Measurements from ENCODE around the gene RAI2. TPM values are rescaled to one million over a fixed set of nuclear protein-coding genes. Genes with fewer than 3 reads are reported as not detected.

RAI2 gene
- total RNA-seq, 2 donors from 2014 or later = 1.7 to 4.8 TPM

- TF ChIP-seq, protein P1, sequence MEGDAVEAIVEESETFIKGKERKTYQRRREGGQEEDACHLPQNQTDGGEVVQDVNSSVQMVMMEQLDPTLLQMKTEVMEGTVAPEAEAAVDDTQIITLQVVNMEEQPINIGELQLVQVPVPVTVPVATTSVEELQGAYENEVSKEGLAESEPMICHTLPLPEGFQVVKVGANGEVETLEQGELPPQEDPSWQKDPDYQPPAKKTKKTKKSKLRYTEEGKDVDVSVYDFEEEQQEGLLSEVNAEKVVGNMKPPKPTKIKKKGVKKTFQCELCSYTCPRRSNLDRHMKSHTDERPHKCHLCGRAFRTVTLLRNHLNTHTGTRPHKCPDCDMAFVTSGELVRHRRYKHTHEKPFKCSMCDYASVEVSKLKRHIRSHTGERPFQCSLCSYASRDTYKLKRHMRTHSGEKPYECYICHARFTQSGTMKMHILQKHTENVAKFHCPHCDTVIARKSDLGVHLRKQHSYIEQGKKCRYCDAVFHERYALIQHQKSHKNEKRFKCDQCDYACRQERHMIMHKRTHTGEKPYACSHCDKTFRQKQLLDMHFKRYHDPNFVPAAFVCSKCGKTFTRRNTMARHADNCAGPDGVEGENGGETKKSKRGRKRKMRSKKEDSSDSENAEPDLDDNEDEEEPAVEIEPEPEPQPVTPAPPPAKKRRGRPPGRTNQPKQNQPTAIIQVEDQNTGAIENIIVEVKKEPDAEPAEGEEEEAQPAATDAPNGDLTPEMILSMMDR (IDR thresholded peaks at IDR 0.05) = no peak
- Histone ChIP-seq H3K27me3 (no peaks in the 10 kb centered on the region), H3K9me3 (no peaks in the 10 kb centered on the region), H3K9ac (ENCODE audit: low read depth in 2 of 2, low read length in 2 of 2) (no peak overlapping the region), H3K4me3 (no peak overlapping the region), H3K27ac (no peak overlapping the region), H3K36me3 (no peaks in the 10 kb centered on the region), H3K4me1 (no peaks in the 10 kb centered on the region)
- intact Hi-C loops (cut with DNase I) = no loop called here
- DNase-seq = no peak
Observed at GRCh38 chrX:17813277-17813676, 47.8 kb downstream of the RAI2 start.

GRCh38 chrX:17812763-17813162, 48.3 kb downstream of the RAI2 start:
- Histone ChIP-seq H3K4me1 (no peaks in the 10 kb centered on the region), H3K4me3 (no peak overlapping the region), H3K9ac (ENCODE audit: low read depth in 2 of 2, low read length in 2 of 2) (no peak overlapping the region), H3K36me3 (no peaks in the 10 kb centered on the region), H3K27me3 (no peaks in the 10 kb centered on the region), H3K9me3 (no peaks in the 10 kb centered on the region), H3K27ac (no peak overlapping the region)
- DNase-seq = no peak
- TF ChIP-seq, protein P1 (IDR thresholded peaks at IDR 0.05) = peak; percentile 43
- intact Hi-C loops (cut with DNase I) = no loop called here

GRCh38 chrX:17809984-17810383, 51.1 kb downstream of the RAI2 start:
- no peak for DNase-seq
- Histone ChIP-seq H3K4me3 (no peak overlapping the region), H3K36me3 (no peaks in the 10 kb centered on the region), H3K27me3 (no peaks in the 10 kb centered on the region), H3K27ac (no peak overlapping the region), H3K9me3 (no peaks in the 10 kb centered on the region), H3K9ac (ENCODE audit: low read depth in 2 of 2, low read length in 2 of 2) (no peak overlapping the region), H3K4me1 (no peaks in the 10 kb centered on the region)
- TF ChIP-seq, protein P1 (IDR thresholded peaks at IDR 0.05) = no peak
- intact Hi-C loops (cut with DNase I) = no loop called here

DNA sequence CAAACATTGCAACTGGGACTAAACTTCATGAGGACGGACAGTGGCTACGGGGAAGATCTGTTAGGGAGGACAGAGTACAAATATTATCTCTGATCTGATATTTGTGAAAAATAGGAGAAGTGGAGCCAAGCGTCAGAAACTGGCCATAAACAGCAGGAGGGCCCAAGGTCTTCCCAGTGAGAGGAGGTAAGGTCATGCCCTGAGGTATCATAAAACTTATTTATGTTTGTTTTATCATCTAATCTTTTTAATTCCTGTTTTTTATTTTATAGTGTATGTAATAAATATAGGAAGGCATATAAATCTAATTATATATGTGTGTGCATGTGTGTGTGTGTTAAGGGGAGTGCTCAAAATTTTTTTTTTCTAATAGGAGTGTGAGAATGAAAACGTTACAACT, 51.8 kb downstream of the RAI2 start:
- H3K27me3 ChIP-seq = no peaks in the 10 kb centered on the region
- TF ChIP-seq, protein P1 (IDR thresholded peaks at IDR 0.05) = no peak
- no peaks in the 10 kb centered on the region for H3K4me1 ChIP-seq
- no peaks in the 10 kb centered on the region for H3K36me3 ChIP-seq
- intact Hi-C loops (cut with DNase I) = no loop called here
- no peak overlapping the region for H3K27ac ChIP-seq
- no peak overlapping the region for H3K9ac ChIP-seq (ENCODE audit: low read depth in 2 of 2, low read length in 2 of 2)
- H3K4me3 ChIP-seq = no peak overlapping the region
- no peak for DNase-seq
- H3K9me3 ChIP-seq = no peaks in the 10 kb centered on the region

GRCh38 chrX:17805120-17805519, 56.0 kb downstream of the RAI2 start:
- H3K36me3 ChIP-seq = no peaks in the 10 kb centered on the region
- no peak overlapping the region for H3K9ac ChIP-seq (ENCODE audit: low read depth in 2 of 2, low read length in 2 of 2)
- H3K27ac ChIP-seq = no peak overlapping the region
- intact Hi-C loops (cut with DNase I) = no loop called here
- no peaks in the 10 kb centered on the region for H3K9me3 ChIP-seq
- no peak overlapping the region for H3K4me3 ChIP-seq
- TF ChIP-seq, protein P1 (IDR thresholded peaks at IDR 0.05) = no peak
- no peak for DNase-seq
- H3K4me1 ChIP-seq = no peaks in the 10 kb centered on the region
- no peaks in the 10 kb centered on the region for H3K27me3 ChIP-seq

- intact Hi-C loops (cut with DNase I) = no loop called here
- no peak for DNase-seq
Observed at GRCh38 chrX:17803449-17803848, 57.6 kb downstream of the RAI2 start.

More at GRCh38 chrX:17803449-17803848, 57.6 kb downstream of the RAI2 start:
- TF ChIP-seq, protein P1 (IDR thresholded peaks at IDR 0.05) = no peak
- Histone ChIP-seq H3K9me3 (no peaks in the 10 kb centered on the region), H3K9ac (ENCODE audit: low read depth in 2 of 2, low read length in 2 of 2) (no peak overlapping the region), H3K27ac (no peak overlapping the region), H3K27me3 (no peaks in the 10 kb centered on the region), H3K36me3 (no peaks in the 10 kb centered on the region), H3K4me1 (no peaks in the 10 kb centered on the region), H3K4me3 (no peak overlapping the region)

All from colonic mucosa (tissue), 4 donors.